Thoracic aorta (tissue), 2 donors: ENCODE measurements around the gene TAS2R40. TPM values are rescaled to one million over a fixed set of nuclear protein-coding genes. Genes with fewer than 3 reads are reported as not detected.

Experiments
- ATAC-seq: fragments of 150-250 bp; one replicate; pipeline ENCODE4 v1.8.0; 2017; ENCODE audit warnings: low read depth; ENCODE audit not compliant: insufficient number of reproducible peaks, low FRiP score
- DNase-seq: peaks from one replicate; pipeline ENCODE4 v3.0.0-alpha.2; 2020; ENCODE audit warnings: low spot score
- H3K27ac ChIP-seq, 2 donors: fragments of 200-600 bp; sonication (generic); 1 replicate in 1 of 2; 2 replicates in 1 of 2; pipeline ENCODE4 v1.5.1; 2016; ENCODE audit warnings: mild to moderate bottlenecking in 2 of 2, moderate library complexity in 2 of 2
- H3K27me3 ChIP-seq: fragments of 200-600 bp; sonication (generic); replicated peaks from 2 replicates; pipeline ENCODE4 v1.6.0; 2016; ENCODE audit warnings: mild to moderate bottlenecking; ENCODE audit not compliant: insufficient read depth
- H3K36me3 ChIP-seq: fragments of 200-600 bp; sonication (generic); one replicate; pipeline ENCODE4 v1.5.1; 2016
- H3K4me1 ChIP-seq, 2 donors: fragments of 200-600 bp; sonication (generic); 1 replicate in 1 of 2; 2 replicates in 1 of 2; pipeline versions ENCODE4 v1.5.1 to v1.6.0; 2016; ENCODE audit warnings: low read depth in 2 of 2, mild to moderate bottlenecking in 1 of 2; ENCODE audit not compliant: control insufficient read depth in 1 of 2
- H3K4me3 ChIP-seq: fragments of 200-600 bp; sonication (generic); 2 replicates; pipeline ENCODE4 v1.5.1; 2016; ENCODE audit warnings: mild to moderate bottlenecking
- H3K9me3 ChIP-seq: fragments of 200-600 bp; sonication (generic); 2 replicates; pipeline ENCODE4 v1.5.1; 2016
- CTCF ChIP-seq: fragments of 200-600 bp; sonication (generic); IDR thresholded peaks from one replicate; pipeline ENCODE4 v1.5.1; 2019; ENCODE audit warnings: antibody characterized with exemption
- total RNA-seq, 2 donors: library from RNA; depleted of rRNA; stranded (reverse); fragments of >200 nt; gene quantifications; one replicate each; pipeline versions ENCODE4 v1.1.0 to v1.2.3, GENCODE V29; 2016

The TAS2R40 gene
- total RNA-seq, 2 donors from 2014 or later: not detected

- no peaks in the 10 kb centered on the region for H3K36me3 ChIP-seq
- peaks cover 1% of the 10 kb centered on the region for H3K9me3 ChIP-seq
- no peak for ATAC-seq
These were observed 38.8 kb upstream of the TAS2R40 start, which contains the start of gene TAS2R39 for GRCh38 chr7:143183024-143183423. TAS2R39 (plus strand) TSS chr7:143183419; CDS start chr7:143183419, 0 bp downstream.

GRCh38 chr7:143185551-143185950 is 36.3 kb upstream of the TAS2R40 start:
- no peaks in the 10 kb centered on the region for H3K4me1 ChIP-seq
- DNase-seq (no peak), ATAC-seq (no peak)
- no peak overlapping the region for H3K4me3 ChIP-seq
- H3K27me3 ChIP-seq: no peaks in the 10 kb centered on the region
- H3K9me3 ChIP-seq: no peaks in the 10 kb centered on the region
- TF ChIP-seq CTCF: no peak
- no peaks in the 10 kb centered on the region for H3K36me3 ChIP-seq
- no peak overlapping the region for H3K27ac ChIP-seq

More at GRCh38 chr7:143183024-143183423, 38.8 kb upstream of the TAS2R40 start, which contains the start of gene TAS2R39:
- Histone ChIP-seq H3K27me3 (no peaks in the 10 kb centered on the region), H3K4me1 (no peaks in the 10 kb centered on the region), H3K27ac (no peak within 1 kb of the TSS), H3K4me3 (no peak within 1 kb of the TSS)
- no peak for TF ChIP-seq CTCF
- DNase-seq: no peak

- Histone ChIP-seq H3K4me1 (no peaks in the 10 kb centered on the region), H3K9me3 (no peaks in the 10 kb centered on the region), H3K4me3 (no peak overlapping the region), H3K27me3 (no peaks in the 10 kb centered on the region), H3K36me3 (no peaks in the 10 kb centered on the region), H3K27ac (no peak overlapping the region)
- no peak for TF ChIP-seq CTCF
- DNase-seq: no peak
- no peak for ATAC-seq
These were observed 32.8 kb upstream of the TAS2R40 start for GRCh38 chr7:143188994-143189393.

GRCh38 chr7:143193880-143194279 is 28.0 kb upstream of the TAS2R40 start:
- H3K36me3 ChIP-seq: no peaks in the 10 kb centered on the region
- no peak overlapping the region for H3K4me3 ChIP-seq
- no peaks in the 10 kb centered on the region for H3K9me3 ChIP-seq
- H3K27me3 ChIP-seq: no peaks in the 10 kb centered on the region
- TF ChIP-seq CTCF: no peak
- DNase-seq (no peak), ATAC-seq (no peak)
- H3K4me1 ChIP-seq: no peaks in the 10 kb centered on the region
- no peak overlapping the region for H3K27ac ChIP-seq

- Histone ChIP-seq H3K9me3 (no peaks in the 10 kb centered on the region), H3K4me3 (no peak overlapping the region)
These were observed 22.8 kb upstream of the TAS2R40 start for GRCh38 chr7:143199040-143199439.

More at GRCh38 chr7:143199040-143199439, 22.8 kb upstream of the TAS2R40 start:
- no peaks in the 10 kb centered on the region for H3K36me3 ChIP-seq
- no peaks in the 10 kb centered on the region for H3K27me3 ChIP-seq
- ATAC-seq (no peak), DNase-seq (no peak)
- no peaks in the 10 kb centered on the region for H3K4me1 ChIP-seq
- no peak overlapping the region for H3K27ac ChIP-seq
- TF ChIP-seq CTCF: no peak
